ENCODE measurements around the gene PRR23B. TPM values are rescaled to one million over a fixed set of nuclear protein-coding genes. Genes with fewer than 3 reads are reported as not detected.

PRR23B gene
- total and polyA plus RNA-seq, 2 donors (not counting 1 experiment from before 2014, with no cell fraction given) = not detected

DNA sequence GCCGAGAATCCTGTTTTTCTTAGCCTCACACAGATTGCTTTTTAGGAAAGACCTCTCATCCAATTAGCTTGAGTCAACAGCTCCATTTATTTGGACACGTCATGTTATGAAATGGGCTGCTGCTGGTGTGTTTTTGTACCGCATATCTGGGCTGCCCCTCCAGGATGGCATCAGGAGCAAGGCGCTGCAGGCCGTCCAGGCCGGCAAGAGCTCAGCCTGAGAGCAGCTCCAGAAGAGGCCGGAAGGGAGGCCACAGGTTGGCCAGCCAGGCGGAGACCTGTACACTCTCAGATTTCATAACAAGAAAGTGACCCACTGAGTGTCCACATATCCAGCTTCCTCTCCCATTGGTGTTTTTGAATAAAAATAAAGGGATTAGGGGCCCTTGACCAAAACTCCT is 45.4 kb downstream of the PRR23B start:
- no peak overlapping the region for H3K4me3 ChIP-seq (replicated peaks in 1 of 4; ENCODE audit: control extremely low read depth in 1 of 4, insufficient read depth in 1 of 4, low read depth in 3 of 4, low read length in 4 of 4)
- no peaks in the 10 kb centered on the region for H3K79me2 ChIP-seq (ENCODE audit: control insufficient read depth, insufficient read depth, low read length)
- no peak overlapping the region for H3K9ac ChIP-seq (ENCODE audit: insufficient read depth, low read length)
- no peak overlapping the region for H3K4me2 ChIP-seq (ENCODE audit: extremely low read depth, insufficient read depth, low read length)
- no peaks in the 10 kb centered on the region for H3K36me3 ChIP-seq (ENCODE audit: control insufficient read depth, insufficient read depth, low read length)
- H3K9me3 ChIP-seq (ENCODE audit: control insufficient read depth, insufficient read depth, low read depth, low read length) = no peaks in the 10 kb centered on the region
- no peaks in the 10 kb centered on the region for H3K4me1 ChIP-seq (ENCODE audit: control insufficient read depth, extremely low read depth, insufficient read depth, low read length)
- no peaks in the 10 kb centered on the region for H3K27me3 ChIP-seq (ENCODE audit: control insufficient read depth, insufficient read depth, low read length)
- no peak for DNase-seq (ENCODE audit: low read depth in 2 of 2)
- H4K20me1 ChIP-seq (ENCODE audit: control insufficient read depth, extremely low read depth, insufficient read depth, low read length) = no peaks in the 10 kb centered on the region
- no peak overlapping the region for H3K27ac ChIP-seq (ENCODE audit: insufficient read depth, low read length)
- TF ChIP-seq, protein P1, sequence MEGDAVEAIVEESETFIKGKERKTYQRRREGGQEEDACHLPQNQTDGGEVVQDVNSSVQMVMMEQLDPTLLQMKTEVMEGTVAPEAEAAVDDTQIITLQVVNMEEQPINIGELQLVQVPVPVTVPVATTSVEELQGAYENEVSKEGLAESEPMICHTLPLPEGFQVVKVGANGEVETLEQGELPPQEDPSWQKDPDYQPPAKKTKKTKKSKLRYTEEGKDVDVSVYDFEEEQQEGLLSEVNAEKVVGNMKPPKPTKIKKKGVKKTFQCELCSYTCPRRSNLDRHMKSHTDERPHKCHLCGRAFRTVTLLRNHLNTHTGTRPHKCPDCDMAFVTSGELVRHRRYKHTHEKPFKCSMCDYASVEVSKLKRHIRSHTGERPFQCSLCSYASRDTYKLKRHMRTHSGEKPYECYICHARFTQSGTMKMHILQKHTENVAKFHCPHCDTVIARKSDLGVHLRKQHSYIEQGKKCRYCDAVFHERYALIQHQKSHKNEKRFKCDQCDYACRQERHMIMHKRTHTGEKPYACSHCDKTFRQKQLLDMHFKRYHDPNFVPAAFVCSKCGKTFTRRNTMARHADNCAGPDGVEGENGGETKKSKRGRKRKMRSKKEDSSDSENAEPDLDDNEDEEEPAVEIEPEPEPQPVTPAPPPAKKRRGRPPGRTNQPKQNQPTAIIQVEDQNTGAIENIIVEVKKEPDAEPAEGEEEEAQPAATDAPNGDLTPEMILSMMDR (conservative IDR thresholded peaks at IDR 0.05 in 1 of 2, IDR thresholded peaks at IDR 0.05 in 1 of 2; ENCODE audit: low read depth in 1 of 2, low read length in 2 of 2) = no peak
- H2AFZ ChIP-seq (ENCODE audit: low read length) = no peak overlapping the region

DNA sequence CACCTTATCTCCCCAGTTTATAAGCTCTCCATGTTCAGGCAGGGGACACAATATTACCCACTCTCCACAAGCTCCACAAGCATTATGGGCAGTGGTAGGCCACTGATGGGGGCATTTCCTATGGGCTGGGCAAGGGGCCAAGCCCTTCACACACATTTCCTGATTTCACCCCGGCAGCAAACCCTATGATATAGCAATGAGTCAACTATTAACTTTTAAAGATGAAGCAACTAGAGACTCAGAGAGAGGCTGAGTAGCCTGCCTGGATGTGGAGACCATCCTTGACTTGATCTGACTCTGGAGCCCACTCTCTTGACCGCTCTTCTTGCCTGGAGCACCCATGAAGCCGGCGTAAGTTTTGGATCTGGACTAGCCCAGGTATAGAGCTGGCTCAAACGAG is 46.3 kb downstream of the PRR23B start:
- Histone ChIP-seq H2AFZ (ENCODE audit: low read length) (no peak overlapping the region), H3K27me3 (ENCODE audit: control insufficient read depth, insufficient read depth, low read length) (no peaks in the 10 kb centered on the region), H3K4me1 (ENCODE audit: control insufficient read depth, extremely low read depth, insufficient read depth, low read length) (no peaks in the 10 kb centered on the region), H3K9me3 (ENCODE audit: control insufficient read depth, insufficient read depth, low read depth, low read length) (no peaks in the 10 kb centered on the region), H3K4me2 (ENCODE audit: extremely low read depth, insufficient read depth, low read length) (no peak overlapping the region), H3K79me2 (ENCODE audit: control insufficient read depth, insufficient read depth, low read length) (no peaks in the 10 kb centered on the region), H4K20me1 (ENCODE audit: control insufficient read depth, extremely low read depth, insufficient read depth, low read length) (no peaks in the 10 kb centered on the region), H3K4me3 (replicated peaks in 1 of 4; ENCODE audit: control extremely low read depth in 1 of 4, insufficient read depth in 1 of 4, low read depth in 3 of 4, low read length in 4 of 4) (no peak overlapping the region), H3K27ac (ENCODE audit: insufficient read depth, low read length) (no peak overlapping the region), H3K36me3 (ENCODE audit: control insufficient read depth, insufficient read depth, low read length) (no peaks in the 10 kb centered on the region), H3K9ac (ENCODE audit: insufficient read depth, low read length) (no peak overlapping the region)
- peak in 1 of 2 donors; percentile 5 for DNase-seq (ENCODE audit: low read depth in 2 of 2)
- TF ChIP-seq, protein P1 (conservative IDR thresholded peaks at IDR 0.05 in 1 of 2, IDR thresholded peaks at IDR 0.05 in 1 of 2; ENCODE audit: low read depth in 1 of 2, low read length in 2 of 2) = no peak
- no peak for TF ChIP-seq EZH2 (IDR thresholded peaks at IDR 0.05; ENCODE audit: low read length, missing control alignments)

DNA sequence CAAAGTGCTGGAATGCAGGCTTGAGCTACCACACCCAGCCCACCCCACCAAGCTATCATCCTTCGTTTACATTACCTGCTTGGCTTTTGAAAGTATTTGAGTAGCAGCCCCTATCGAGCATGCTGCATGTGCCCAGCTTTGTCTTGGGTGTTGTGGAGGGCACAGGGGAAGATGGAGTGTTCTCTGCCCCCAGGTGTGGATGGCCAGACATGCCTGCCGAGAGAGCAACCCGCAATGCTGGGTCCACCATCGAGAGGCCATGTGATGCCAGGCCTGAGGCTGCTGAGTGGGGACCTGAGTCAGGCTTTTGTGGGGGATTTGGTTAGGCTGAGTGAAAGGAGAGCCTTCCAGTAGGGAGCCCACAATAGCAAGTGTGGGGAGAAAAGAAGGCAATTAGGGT is 47.8 kb downstream of the PRR23B start:
- no peaks in the 10 kb centered on the region for H3K27me3 ChIP-seq (ENCODE audit: control insufficient read depth, insufficient read depth, low read length)
- H3K27ac ChIP-seq (ENCODE audit: insufficient read depth, low read length) = no peak overlapping the region
- no peaks in the 10 kb centered on the region for H3K4me1 ChIP-seq (ENCODE audit: control insufficient read depth, extremely low read depth, insufficient read depth, low read length)
- H3K4me2 ChIP-seq (ENCODE audit: extremely low read depth, insufficient read depth, low read length) = no peak overlapping the region
- no peaks in the 10 kb centered on the region for H3K9me3 ChIP-seq (ENCODE audit: control insufficient read depth, insufficient read depth, low read depth, low read length)
- no peak for DNase-seq (ENCODE audit: low read depth in 2 of 2)
- H3K9ac ChIP-seq (ENCODE audit: insufficient read depth, low read length) = no peak overlapping the region
- no peaks in the 10 kb centered on the region for H3K79me2 ChIP-seq (ENCODE audit: control insufficient read depth, insufficient read depth, low read length)
- H3K36me3 ChIP-seq (ENCODE audit: control insufficient read depth, insufficient read depth, low read length) = no peaks in the 10 kb centered on the region
- TF ChIP-seq, protein P1 (conservative IDR thresholded peaks at IDR 0.05 in 1 of 2, IDR thresholded peaks at IDR 0.05 in 1 of 2; ENCODE audit: low read depth in 1 of 2, low read length in 2 of 2) = no peak
- TF ChIP-seq EZH2 (IDR thresholded peaks at IDR 0.05; ENCODE audit: low read length, missing control alignments) = no peak
- H2AFZ ChIP-seq (ENCODE audit: low read length) = no peak overlapping the region
- H3K4me3 ChIP-seq (replicated peaks in 1 of 4; ENCODE audit: control extremely low read depth in 1 of 4, insufficient read depth in 1 of 4, low read depth in 3 of 4, low read length in 4 of 4) = no peak overlapping the region
- no peaks in the 10 kb centered on the region for H4K20me1 ChIP-seq (ENCODE audit: control insufficient read depth, extremely low read depth, insufficient read depth, low read length)
